GM12892 (cell line): ENCODE measurements around the gene ACSM6. TPM values are rescaled to one million over a fixed set of nuclear protein-coding genes. Genes with fewer than 3 reads are reported as not detected.

Source experiments
- DNase-seq: peaks from one replicate; pipeline ENCODE4 v3.0.0; 2011; ENCODE audit not compliant: insufficient read length
- FAIRE-seq: peaks from 2 replicates; lab custom pipeline; 2011; peaks lifted over from hg19 to GRCh38; lab: Jason Lieb, UNC
- POLR2A ChIP-seq: IDR thresholded peaks from 2 replicates; pipeline ENCODE4 v1.6.1; 2011; ENCODE audit warnings: low read depth, low read length, control low read depth
- POLR2AphosphoS5 ChIP-seq: IDR thresholded peaks from 2 replicates; pipeline ENCODE4 v1.6.1; 2011; ENCODE audit warnings: low read depth, low read length, control low read depth
- TAF1 ChIP-seq: IDR thresholded peaks from 2 replicates; pipeline ENCODE4 v1.6.1; 2011; ENCODE audit warnings: low read depth, mild to moderate bottlenecking, control low read depth, low read length, borderline replicate concordance
- polyA plus RNA-seq: library from polyadenylated mRNA; unstranded; fragments of >200 nt; gene quantifications from one replicate; pipeline ENCODE4 v1.2.1, GENCODE V29; 2012; ENCODE audit warnings: missing spikeins, inconsistent platforms; ENCODE audit not compliant: missing spikeins

ACSM6 gene, protein sequence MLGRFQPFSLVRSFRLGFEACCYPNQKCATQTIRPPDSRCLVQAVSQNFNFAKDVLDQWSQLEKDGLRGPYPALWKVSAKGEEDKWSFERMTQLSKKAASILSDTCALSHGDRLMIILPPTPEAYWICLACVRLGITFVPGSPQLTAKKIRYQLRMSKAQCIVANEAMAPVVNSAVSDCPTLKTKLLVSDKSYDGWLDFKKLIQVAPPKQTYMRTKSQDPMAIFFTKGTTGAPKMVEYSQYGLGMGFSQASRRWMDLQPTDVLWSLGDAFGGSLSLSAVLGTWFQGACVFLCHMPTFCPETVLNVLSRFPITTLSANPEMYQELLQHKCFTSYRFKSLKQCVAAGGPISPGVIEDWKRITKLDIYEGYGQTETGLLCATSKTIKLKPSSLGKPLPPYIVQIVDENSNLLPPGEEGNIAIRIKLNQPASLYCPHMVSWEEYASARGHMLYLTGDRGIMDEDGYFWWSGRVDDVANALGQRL
- polyA plus RNA-seq: 0.17 TPM

DNA sequence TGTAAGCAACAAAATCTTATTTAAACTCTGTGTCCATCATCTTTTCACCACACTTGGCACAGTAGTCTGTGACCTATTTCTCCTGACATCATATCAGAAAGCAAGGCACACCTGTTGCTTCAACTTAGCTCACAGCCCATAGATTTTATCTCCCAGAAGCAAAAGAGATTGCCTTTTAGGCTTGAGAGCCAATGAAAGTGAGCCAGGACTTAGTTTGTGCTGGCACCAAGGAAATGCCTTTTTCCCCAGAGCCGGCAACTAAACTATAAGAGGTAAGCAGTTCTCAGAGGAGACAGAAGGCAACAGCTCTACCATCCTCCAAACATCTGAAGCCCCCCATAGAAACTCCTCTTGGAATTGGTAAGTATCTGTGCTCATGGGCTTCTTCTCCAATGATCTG lies at the start of gene ACSM6:
Gene ACSM6, plus strand, starts transcription at position 295 of the 400 bp plus-strand sequence. CDS start 248 bp downstream, outside the sequence.
- DNase-seq (no peak), FAIRE-seq (no peak)
- TF ChIP-seq POLR2A (no peak), POLR2AphosphoS5 (no peak), TAF1 (no peak)

DNA sequence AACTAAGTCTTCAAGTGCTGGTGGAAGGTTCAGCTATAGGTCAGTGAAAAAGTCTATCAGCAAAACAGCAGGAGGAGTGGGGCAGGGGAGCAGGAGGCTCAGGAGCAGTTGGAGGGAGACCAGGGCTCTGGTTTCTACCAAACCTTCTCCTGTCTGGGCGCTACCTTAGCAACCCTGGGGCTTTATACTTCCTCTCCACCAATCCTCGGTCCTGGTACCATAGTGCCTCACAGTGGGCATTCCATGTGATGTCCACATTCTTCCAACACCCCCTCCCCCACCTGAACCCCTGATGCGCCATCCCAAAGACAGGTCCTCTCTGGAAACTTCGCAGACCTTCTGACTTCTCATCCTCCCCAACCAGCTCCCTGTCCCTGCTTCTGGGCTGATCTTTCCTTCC lies 25.3 kb upstream of the ACSM6 start:
- TF ChIP-seq TAF1 (no peak), POLR2AphosphoS5 (no peak), POLR2A (no peak)
- no peak for FAIRE-seq

DNA sequence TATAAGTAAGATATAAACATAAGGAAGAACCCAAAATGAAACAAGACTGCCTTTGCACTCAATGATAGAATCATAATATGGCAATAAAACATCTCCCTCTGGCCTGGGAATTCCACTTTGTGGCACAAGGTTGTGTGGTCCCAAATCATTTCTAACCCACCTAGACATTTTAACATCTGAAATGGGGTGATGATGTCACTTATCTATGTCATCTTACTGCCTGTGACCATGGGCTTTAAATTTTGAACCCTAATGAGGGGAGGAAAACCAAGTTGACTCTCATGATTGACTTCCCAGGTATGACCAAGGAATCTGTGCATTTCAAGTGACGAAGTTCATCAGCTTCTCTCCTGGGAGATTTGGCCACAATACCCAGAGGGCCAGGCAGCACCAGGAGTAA lies 24.5 kb upstream of the ACSM6 start:
- TF ChIP-seq POLR2A (no peak), POLR2AphosphoS5 (no peak), TAF1 (no peak)
- no peak for DNase-seq
- FAIRE-seq: no peak

More for the DNA sequence above, 25.3 kb upstream of the ACSM6 start:
- DNase-seq: no peak

DNA sequence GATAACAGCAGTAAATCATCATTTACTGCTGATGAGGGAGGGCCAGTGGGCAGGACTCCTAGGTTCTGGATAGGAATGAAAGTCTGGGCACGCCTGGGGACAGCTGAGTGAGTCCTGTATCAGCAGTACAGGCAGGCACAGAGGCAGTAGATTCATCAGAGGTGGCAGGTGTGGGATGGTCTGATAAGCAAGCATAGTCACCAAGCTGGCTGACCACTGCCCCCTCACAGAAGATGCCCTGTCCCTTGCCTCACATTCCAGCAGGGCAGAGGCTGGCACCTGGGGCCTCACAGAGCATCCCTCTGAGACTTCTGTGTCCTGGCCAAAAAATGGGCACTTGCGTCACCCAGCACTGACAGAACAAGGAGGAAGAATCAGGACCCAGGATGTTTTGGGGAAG lies 23.2 kb upstream of the ACSM6 start:
- TF ChIP-seq POLR2A (no peak), POLR2AphosphoS5 (no peak), TAF1 (no peak)
- FAIRE-seq (no peak), DNase-seq (no peak)

DNA sequence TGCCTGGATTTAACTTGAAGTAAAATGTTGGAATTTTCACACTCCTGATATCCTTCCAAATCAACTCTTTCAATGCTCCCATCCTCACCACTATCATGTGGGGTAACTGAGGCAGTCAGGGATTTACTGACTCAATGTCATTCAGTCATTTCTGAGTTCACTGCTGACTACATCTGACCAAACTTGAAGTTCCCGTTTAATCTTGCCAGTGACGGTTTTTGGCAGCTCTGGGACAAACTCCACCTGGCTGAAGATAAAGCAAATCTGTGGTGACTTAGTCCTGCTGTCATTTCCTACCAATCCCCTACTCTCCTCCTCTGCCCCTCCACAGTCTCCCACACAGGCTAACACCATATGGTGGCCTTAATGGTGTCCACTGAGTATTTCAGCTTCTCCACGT lies 22.7 kb upstream of the ACSM6 start:
- TF ChIP-seq POLR2A: no peak
- TF ChIP-seq POLR2AphosphoS5: no peak
- no peak for TF ChIP-seq TAF1
- no peak for FAIRE-seq
- DNase-seq: no peak

DNA sequence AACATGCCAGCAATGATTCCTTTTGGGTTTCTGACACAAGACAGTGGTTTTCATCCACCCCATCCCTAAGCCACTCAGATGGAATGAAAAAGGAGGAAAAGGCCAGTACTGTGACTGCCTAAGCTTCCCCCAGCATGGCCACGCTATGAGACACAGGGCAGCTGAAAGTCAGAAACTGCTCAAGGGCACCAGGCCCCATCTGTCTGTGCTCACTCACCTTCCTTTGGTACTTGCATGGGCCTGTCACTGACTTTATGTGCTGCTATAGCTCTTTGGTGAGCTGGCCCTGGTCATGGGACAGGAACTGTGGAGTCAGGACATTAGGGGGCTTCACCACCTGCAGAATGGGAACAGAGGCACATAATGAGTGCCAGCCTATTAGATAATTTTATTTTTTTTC lies 21.2 kb upstream of the ACSM6 start:
- TF ChIP-seq POLR2AphosphoS5 (no peak), TAF1 (no peak), POLR2A (no peak)

DNA sequence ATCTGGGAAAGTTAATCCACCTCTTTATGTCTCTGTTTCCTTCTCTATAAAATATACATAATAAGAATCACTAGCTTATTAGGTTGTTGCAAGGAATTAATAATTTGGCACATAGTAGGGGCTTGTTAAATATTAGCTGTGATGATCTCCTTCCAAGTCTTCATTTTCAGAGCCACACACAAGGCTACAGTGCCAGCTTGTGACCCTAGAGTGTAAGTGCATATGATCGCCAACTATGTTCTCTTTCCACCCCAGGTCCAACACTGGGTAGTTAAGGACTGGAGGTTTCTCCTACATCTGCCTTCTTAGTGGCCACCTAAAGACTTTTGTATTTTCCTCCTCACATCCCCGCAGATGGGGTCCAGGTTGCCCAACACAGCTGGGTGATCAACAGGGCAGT lies 17.9 kb upstream of the ACSM6 start:
- TF ChIP-seq TAF1 (no peak), POLR2AphosphoS5 (no peak), POLR2A (no peak)
- FAIRE-seq (no peak), DNase-seq (no peak)

More for the DNA sequence above, 21.2 kb upstream of the ACSM6 start:
- DNase-seq: no peak
- no peak for FAIRE-seq

DNA sequence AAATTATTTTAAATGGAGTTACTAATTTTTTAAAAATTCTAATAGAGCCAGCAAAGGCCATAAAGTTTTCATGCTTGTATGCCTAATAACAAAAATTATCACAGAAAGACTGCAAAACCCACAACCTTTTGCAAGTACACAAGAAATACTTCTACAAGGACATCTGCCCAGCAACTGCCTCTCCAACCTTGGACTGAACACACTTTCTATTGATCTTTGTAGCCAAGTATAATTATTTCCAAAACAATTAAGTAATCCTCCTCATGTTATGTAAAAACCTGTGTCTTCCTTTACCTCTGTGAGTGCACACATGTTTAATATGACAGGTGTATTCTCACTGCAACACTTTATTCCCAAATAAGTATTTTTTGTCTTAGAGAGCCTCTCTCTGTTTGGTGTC lies 16.6 kb upstream of the ACSM6 start:
- no peak for TF ChIP-seq POLR2A
- TF ChIP-seq TAF1: no peak
- TF ChIP-seq POLR2AphosphoS5: no peak
- no peak for DNase-seq
- FAIRE-seq: no peak

DNA sequence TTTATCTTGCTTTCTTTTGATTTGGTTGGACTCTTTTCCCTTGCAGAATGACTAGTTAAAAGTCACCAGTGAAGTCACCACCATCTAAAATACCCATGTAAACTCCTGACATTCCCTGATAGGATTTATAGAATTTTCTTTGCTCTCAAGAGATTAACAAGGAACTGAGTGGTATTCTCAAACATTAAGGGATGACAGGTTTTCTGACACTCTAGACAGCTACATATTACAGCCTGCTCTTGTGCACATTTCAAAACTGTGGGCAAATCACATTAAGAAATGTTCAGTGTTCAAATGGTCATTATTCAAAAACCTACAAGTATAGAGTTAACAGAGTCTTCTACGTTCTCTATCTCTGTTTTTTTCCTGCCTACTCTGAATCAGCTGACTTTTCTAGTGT lies 15.8 kb upstream of the ACSM6 start:
- DNase-seq: no peak
- TF ChIP-seq POLR2AphosphoS5: no peak
- TF ChIP-seq POLR2A: no peak
- TF ChIP-seq TAF1: no peak
- FAIRE-seq: no peak

DNA sequence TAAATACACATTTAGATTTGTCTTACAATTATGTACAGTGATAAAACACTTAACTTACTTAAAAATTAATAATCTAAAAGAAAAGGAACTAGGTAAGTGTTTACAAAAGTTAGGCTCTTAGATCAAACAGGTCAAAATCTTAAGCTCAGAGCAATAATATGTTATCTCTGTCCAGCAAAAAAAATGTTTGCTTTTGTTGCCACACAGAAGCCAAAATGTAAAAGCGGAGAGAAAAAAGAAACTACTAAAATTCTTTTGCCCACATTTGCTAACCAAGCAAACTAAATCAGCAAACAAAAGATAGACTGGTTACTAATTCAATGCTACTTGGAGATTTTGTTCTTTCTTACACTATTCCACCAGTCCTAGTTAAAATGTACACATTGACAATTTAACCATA lies 15.2 kb upstream of the ACSM6 start:
- no peak for DNase-seq
- TF ChIP-seq TAF1 (no peak), POLR2AphosphoS5 (no peak), POLR2A (no peak)
- no peak for FAIRE-seq

DNA sequence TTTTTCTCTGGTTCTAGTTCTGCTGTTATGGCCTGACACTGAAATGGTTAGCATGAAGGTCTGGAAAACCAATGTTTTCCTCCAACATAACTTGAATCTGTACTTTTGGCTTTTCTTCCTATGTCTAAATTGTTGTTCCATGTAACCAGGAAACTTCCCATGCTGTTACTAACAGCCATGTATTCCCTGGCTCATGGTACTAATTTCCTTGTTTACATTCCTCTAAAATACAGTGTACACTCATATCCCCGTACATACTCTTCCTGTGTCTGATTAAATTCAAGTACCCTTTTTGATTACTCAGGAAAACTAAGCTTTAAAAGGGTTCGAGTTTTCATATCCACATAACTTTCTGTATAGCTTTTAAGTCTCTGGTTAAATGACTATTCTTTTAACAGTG lies 12.3 kb upstream of the ACSM6 start:
- FAIRE-seq (peak; percentile 67), DNase-seq (no peak)
- TF ChIP-seq POLR2AphosphoS5: no peak
- no peak for TF ChIP-seq TAF1
- no peak for TF ChIP-seq POLR2A

DNA sequence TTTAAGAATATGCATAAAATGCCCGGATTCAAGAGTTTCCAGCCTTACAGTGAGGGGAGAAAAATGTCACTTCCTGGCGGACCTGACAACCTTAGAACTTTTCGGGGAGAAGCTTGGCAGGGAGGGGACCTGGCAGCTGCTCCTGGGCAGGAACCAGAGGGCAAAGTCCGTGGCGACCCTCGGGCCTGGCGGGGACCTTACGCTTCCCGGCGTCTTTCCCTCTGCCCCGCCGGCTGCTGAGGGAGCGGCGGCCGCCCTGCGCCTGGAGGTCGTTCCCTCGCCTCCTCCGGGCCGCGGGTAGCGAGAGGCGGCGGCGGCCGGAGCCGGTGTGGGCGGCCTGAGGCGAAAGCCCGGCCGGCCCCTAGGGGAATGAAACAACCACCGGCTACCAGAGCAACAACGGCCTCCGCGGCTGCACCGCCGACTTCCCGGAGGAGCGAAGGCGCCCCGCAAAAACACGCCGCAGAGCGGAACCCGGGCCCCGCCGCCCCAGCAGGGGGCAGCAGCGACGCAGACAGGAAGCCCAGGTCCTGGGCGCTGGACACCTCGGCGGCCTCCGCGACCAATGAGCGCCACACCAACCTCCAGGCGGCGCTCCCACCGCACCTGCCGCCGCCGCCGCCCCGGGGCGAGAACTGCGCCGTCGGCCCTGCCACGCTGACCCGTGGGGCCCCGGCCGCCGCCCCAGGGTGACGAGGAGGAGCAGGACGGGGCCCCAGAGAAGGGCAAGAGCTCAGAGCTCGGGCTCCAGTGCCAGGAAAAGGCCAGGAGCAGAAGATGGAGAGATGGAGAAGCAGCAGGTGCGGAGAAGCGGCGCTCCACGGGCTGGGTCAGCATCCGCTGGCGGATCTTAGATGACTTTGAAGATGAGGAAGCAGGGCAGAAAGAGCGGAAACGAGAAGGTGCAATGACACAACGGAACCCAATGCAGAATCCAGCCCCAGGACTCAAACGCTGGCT lies 10.5 kb upstream of the ACSM6 start:
- FAIRE-seq (peak; percentile 96), DNase-seq (peak; percentile 87)
- 0 out of 2 replicates have a peak, but pooled peaks have one; percentile 34 for TF ChIP-seq POLR2A
- TF ChIP-seq TAF1: no peak
- TF ChIP-seq POLR2AphosphoS5: 0 out of 2 replicates have a peak, but pooled peaks have one; percentile 25
